Measurements from ENCODE around the gene GTPBP1.
A peak's percentile ranks its signal among the peaks of the same experiment; 100 is the strongest.

The GTPBP1 gene

DNA sequence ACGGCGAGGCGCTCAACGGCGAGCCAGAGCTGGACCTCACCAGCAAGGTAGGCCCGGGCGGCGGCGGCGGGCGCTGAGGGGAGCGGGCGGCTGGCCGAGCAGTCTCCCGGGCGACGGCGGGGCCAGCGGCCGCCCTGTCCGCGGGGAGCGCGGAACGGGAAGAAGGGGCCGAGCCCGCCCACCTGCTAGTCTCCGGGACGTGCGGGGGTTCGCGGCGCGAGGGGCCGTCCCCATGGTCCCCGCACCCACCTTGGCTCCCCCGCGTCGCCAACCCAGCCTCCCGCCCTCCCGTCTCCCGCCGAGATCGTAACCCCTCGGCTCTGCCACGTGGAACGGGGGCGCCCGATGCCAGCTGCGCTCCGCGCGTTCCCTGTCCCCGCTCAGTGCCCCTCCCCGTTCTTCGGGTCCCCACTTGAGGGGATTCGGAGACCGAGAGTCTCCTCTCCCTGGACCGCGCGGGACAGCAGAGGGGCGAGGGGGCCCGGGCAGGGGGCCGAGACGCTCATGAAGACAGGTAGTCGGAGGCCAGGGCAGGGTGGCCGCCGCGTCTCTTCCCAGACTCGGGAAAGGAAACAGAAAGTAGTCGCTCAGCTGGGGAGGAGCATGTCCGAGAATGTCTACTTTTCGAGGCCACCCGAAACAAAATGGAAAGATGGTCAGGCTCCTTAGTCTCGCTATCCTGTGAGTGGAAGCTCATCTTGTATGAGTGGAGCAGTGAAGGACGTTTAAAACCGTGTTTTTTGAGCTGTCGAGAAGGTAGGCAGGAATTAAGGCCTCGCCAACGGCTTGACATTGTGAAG lies 557 bp downstream of the GTPBP1 start:
- Histone ChIP-seq H3K27ac (peak overlapping the region; percentile 87 to 96), H3K27me3 (no peaks in the 10 kb centered on the region), H3K4me3 (peak overlapping the region; percentile 85 to 97), H3K9me3 (no peaks in the 10 kb centered on the region), H3K4me1 (peaks cover 0 to 43% (median 22%) of the 10 kb centered on the region in 4 donors), H3K36me3 (peaks cover 0 to 12% (median 6%) of the 10 kb centered on the region in 3 donors)
- TF ChIP-seq, protein P1, sequence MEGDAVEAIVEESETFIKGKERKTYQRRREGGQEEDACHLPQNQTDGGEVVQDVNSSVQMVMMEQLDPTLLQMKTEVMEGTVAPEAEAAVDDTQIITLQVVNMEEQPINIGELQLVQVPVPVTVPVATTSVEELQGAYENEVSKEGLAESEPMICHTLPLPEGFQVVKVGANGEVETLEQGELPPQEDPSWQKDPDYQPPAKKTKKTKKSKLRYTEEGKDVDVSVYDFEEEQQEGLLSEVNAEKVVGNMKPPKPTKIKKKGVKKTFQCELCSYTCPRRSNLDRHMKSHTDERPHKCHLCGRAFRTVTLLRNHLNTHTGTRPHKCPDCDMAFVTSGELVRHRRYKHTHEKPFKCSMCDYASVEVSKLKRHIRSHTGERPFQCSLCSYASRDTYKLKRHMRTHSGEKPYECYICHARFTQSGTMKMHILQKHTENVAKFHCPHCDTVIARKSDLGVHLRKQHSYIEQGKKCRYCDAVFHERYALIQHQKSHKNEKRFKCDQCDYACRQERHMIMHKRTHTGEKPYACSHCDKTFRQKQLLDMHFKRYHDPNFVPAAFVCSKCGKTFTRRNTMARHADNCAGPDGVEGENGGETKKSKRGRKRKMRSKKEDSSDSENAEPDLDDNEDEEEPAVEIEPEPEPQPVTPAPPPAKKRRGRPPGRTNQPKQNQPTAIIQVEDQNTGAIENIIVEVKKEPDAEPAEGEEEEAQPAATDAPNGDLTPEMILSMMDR (IDR thresholded peaks at IDR 0.05) = no peak
- intact Hi-C loops (cut with DNase I; ENCODE audit: low total_unique reads) = loop anchor here (5.0 kb wide), 1 partner anchor 46 kb away; no protein-coding TSS in a partner anchor
- peak; percentile 47 to 79 for DNase-seq

DNA sequence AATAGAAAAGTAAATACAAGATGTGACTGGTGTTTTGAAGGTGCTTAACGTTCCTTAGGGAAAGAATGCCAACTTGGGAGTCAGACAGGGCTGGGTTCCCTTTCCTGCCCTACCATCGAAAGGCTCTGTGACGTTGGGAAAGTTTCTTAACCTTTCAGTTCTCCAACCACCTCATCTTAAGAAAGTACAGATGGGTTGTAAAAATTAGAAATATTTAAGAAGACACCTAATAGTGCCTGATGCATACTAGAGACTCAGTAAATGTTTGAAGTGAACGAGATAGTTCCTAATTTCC lies 1.1 kb downstream of the GTPBP1 start:
- intact Hi-C loops (cut with DNase I; ENCODE audit: low total_unique reads) = loop anchor here (5.0 kb wide), 1 partner anchor 45 kb away; no protein-coding TSS in a partner anchor
- Histone ChIP-seq H3K4me3 (peak overlapping the region; percentile 85 to 97), H3K27ac (peak overlapping the region; percentile 87 to 96), H3K4me1 (peaks cover 0 to 42% (median 20%) of the 10 kb centered on the region in 4 donors), H3K27me3 (no peaks in the 10 kb centered on the region), H3K9me3 (no peaks in the 10 kb centered on the region), H3K36me3 (peaks cover 0 to 13% (median 6%) of the 10 kb centered on the region in 3 donors)
- DNase-seq = no peak
- TF ChIP-seq, protein P1 (IDR thresholded peaks at IDR 0.05) = no peak

DNA sequence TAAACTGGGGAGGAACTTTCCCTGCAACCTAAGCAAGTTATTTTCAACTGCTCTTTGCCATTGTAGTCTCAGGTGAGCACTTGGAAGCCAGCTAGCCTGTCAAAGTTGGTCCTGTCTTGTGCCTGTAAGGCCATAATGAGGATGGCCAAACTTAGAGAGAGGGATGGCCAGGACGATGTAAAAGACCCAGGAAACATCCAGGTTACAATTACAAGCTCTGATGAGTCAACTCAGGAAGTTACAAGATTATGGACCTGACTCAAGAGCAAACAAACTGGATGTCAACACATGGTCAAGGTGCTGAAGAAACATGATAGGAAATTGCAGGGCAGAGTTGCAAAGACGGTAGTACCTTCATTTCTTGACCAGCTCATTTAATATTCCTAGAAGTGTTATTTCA lies 1.6 kb downstream of the GTPBP1 start:
- intact Hi-C loops (cut with DNase I; ENCODE audit: low total_unique reads) = loop anchor here (5.0 kb wide), 1 partner anchor 45 kb away; no protein-coding TSS in a partner anchor

DNA sequence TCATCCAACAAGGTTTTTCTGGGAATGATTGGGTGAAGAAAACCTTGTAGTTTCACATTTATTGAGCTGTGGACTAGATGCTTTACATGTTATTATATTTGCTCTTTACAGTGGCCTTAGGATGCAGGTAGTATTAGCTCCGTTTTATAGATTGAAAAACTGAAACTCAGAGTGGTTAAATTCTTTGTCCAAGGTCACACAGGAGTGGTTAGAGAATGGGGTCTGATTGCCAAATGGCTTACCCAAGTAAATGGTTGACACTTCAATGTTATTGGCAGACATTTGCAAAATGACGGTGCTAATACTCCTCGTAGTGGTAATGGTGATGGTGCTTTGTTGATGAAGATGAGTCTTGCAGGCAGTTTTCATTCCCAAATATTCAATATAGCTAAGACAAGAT lies 2.2 kb downstream of the GTPBP1 start:
- no peaks in the 10 kb centered on the region for H3K9me3 ChIP-seq
- H3K27ac ChIP-seq = no peak overlapping the region
- no peak overlapping the region for H3K4me3 ChIP-seq
- TF ChIP-seq, protein P1 (IDR thresholded peaks at IDR 0.05) = no peak
- no peaks in the 10 kb centered on the region for H3K27me3 ChIP-seq
- DNase-seq = no peak
- intact Hi-C loops (cut with DNase I; ENCODE audit: low total_unique reads) = loop anchor here (5.0 kb wide), 1 partner anchor 44 kb away; no protein-coding TSS in a partner anchor
- H3K36me3 ChIP-seq = peaks cover 0 to 13% (median 9%) of the 10 kb centered on the region in 3 donors
- H3K4me1 ChIP-seq = peaks cover 0 to 50% (median 20%) of the 10 kb centered on the region in 4 donors

More for the DNA sequence above, 1.6 kb downstream of the GTPBP1 start:
- peak overlapping the region; percentile 87 to 96 for H3K27ac ChIP-seq
- peak overlapping the region; percentile 85 to 97 for H3K4me3 ChIP-seq
- no peaks in the 10 kb centered on the region for H3K27me3 ChIP-seq
- H3K9me3 ChIP-seq = no peaks in the 10 kb centered on the region
- no peak for DNase-seq
- H3K4me1 ChIP-seq = peaks cover 0 to 44% (median 20%) of the 10 kb centered on the region in 4 donors
- TF ChIP-seq, protein P1 (IDR thresholded peaks at IDR 0.05) = no peak
- H3K36me3 ChIP-seq = peaks cover 0 to 13% (median 6%) of the 10 kb centered on the region in 3 donors

DNA sequence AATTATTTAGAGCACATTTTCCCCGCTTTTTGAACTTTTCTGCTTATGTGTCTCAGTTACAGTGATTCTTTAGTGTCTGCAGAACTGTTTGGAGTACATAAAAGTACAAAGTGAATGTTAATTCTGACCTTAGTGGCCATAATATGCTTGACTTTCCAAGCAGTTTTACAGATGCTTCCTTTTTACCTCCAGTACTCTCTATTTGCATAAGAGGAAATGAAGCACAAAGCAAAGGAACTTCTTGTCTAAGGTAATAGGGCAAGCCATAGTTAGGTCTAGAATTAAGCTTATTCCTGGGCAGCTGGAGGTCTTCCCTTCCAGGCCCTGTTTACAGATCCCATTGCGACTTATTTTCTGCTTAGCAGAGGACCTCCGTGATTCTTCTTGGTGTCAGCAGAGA lies 3.6 kb downstream of the GTPBP1 start:
- H3K9me3 ChIP-seq = no peaks in the 10 kb centered on the region
- no peak for DNase-seq
- H3K27ac ChIP-seq = no peak overlapping the region
- intact Hi-C loops (cut with DNase I; ENCODE audit: low total_unique reads) = loop anchor here (5.0 kb wide), 1 partner anchor 43 kb away; no protein-coding TSS in a partner anchor
- peaks cover 0 to 13% (median 10%) of the 10 kb centered on the region in 3 donors for H3K36me3 ChIP-seq
- no peak overlapping the region for H3K4me3 ChIP-seq
- peaks cover 0 to 56% (median 20%) of the 10 kb centered on the region in 4 donors for H3K4me1 ChIP-seq
- TF ChIP-seq, protein P1 (IDR thresholded peaks at IDR 0.05) = no peak
- no peaks in the 10 kb centered on the region for H3K27me3 ChIP-seq

Measured in tibial artery (tissue), 4 donors.